Rectal smooth muscle tissue (tissue), 1 donor: ENCODE measurements around the gene GATA3.

Source experiments
- H3K27ac ChIP-seq: one replicate; pipeline ENCODE4 v1.7.0; 2013; ENCODE audit warnings: low read depth, low read length, inconsistent platforms
- H3K27me3 ChIP-seq: one replicate; pipeline ENCODE4 v1.7.0; 2013; ENCODE audit warnings: low read length; ENCODE audit not compliant: control insufficient read depth, insufficient read depth
- H3K36me3 ChIP-seq: one replicate; pipeline ENCODE4 v1.7.0; 2013; ENCODE audit warnings: low read length; ENCODE audit not compliant: control insufficient read depth, insufficient read depth
- H3K4me1 ChIP-seq: one replicate; pipeline ENCODE4 v1.7.0; 2013; ENCODE audit warnings: low read length; ENCODE audit not compliant: control insufficient read depth, insufficient read depth
- H3K4me3 ChIP-seq: one replicate; pipeline ENCODE4 v1.7.0; 2013; ENCODE audit warnings: low read length
- H3K9ac ChIP-seq: one replicate; pipeline ENCODE4 v1.7.0; 2013; ENCODE audit warnings: low read length

The GATA3 gene

GRCh38 chr10:8041992-8042720 lies 12.3 kb upstream of the GATA3 start:
- Histone ChIP-seq H3K27ac (no peak overlapping the region), H3K27me3 (peaks cover 70% of the 10 kb centered on the region), H3K4me1 (no peaks in the 10 kb centered on the region), H3K36me3 (no peaks in the 10 kb centered on the region), H3K4me3 (no peak overlapping the region), H3K9ac (no peak overlapping the region)

- H3K4me1 ChIP-seq: no peaks in the 10 kb centered on the region
- no peak overlapping the region for H3K27ac ChIP-seq
- H3K9ac ChIP-seq: no peak overlapping the region
- H3K27me3 ChIP-seq: peaks cover 70% of the 10 kb centered on the region
- no peaks in the 10 kb centered on the region for H3K36me3 ChIP-seq
- H3K4me3 ChIP-seq: no peak overlapping the region
These were observed 11.5 kb upstream of the GATA3 start for GRCh38 chr10:8042721-8043568.

GRCh38 chr10:8043569-8044306 lies 10.8 kb upstream of the GATA3 start:
- no peak overlapping the region for H3K4me3 ChIP-seq
- peaks cover 74% of the 10 kb centered on the region for H3K27me3 ChIP-seq
- H3K4me1 ChIP-seq: no peaks in the 10 kb centered on the region
- H3K27ac ChIP-seq: no peak overlapping the region
- no peak overlapping the region for H3K9ac ChIP-seq
- no peaks in the 10 kb centered on the region for H3K36me3 ChIP-seq

GRCh38 chr10:8044331-8044907 lies 10.1 kb upstream of the GATA3 start:
- Histone ChIP-seq H3K9ac (no peak overlapping the region), H3K36me3 (no peaks in the 10 kb centered on the region), H3K4me3 (peak overlapping the region; percentile 0), H3K27me3 (peaks cover 72% of the 10 kb centered on the region), H3K27ac (no peak overlapping the region), H3K4me1 (no peaks in the 10 kb centered on the region)

- Histone ChIP-seq H3K9ac (no peak overlapping the region), H3K4me3 (peak overlapping the region; percentile 0), H3K36me3 (no peaks in the 10 kb centered on the region), H3K27ac (no peak overlapping the region), H3K4me1 (no peaks in the 10 kb centered on the region), H3K27me3 (peaks cover 74% of the 10 kb centered on the region)
These were observed 9.4 kb upstream of the GATA3 start for GRCh38 chr10:8044908-8045725.

- Histone ChIP-seq H3K9ac (no peak overlapping the region), H3K36me3 (no peaks in the 10 kb centered on the region), H3K27ac (no peak overlapping the region), H3K27me3 (peaks cover 72% of the 10 kb centered on the region), H3K4me3 (no peak overlapping the region), H3K4me1 (no peaks in the 10 kb centered on the region)
These were observed 8.6 kb upstream of the GATA3 start for GRCh38 chr10:8045726-8046494.

- no peak overlapping the region for H3K4me3 ChIP-seq
- H3K27me3 ChIP-seq: peaks cover 74% of the 10 kb centered on the region
- H3K4me1 ChIP-seq: no peaks in the 10 kb centered on the region
- H3K27ac ChIP-seq: no peak overlapping the region
- no peak overlapping the region for H3K9ac ChIP-seq
- H3K36me3 ChIP-seq: no peaks in the 10 kb centered on the region
These were observed 6.8 kb upstream of the GATA3 start for GRCh38 chr10:8047452-8048280.

GRCh38 chr10:8048281-8049008 lies 6.0 kb upstream of the GATA3 start:
- Histone ChIP-seq H3K27ac (no peak overlapping the region), H3K9ac (no peak overlapping the region), H3K36me3 (no peaks in the 10 kb centered on the region), H3K4me1 (peaks cover 4% of the 10 kb centered on the region), H3K27me3 (peaks cover 76% of the 10 kb centered on the region), H3K4me3 (no peak overlapping the region)

GRCh38 chr10:8049045-8049864 lies 5.2 kb upstream of the GATA3 start:
- H3K4me1 ChIP-seq: peaks cover 4% of the 10 kb centered on the region

More at GRCh38 chr10:8049045-8049864, 5.2 kb upstream of the GATA3 start:
- Histone ChIP-seq H3K36me3 (no peaks in the 10 kb centered on the region), H3K9ac (no peak overlapping the region), H3K27ac (no peak overlapping the region), H3K4me3 (no peak overlapping the region), H3K27me3 (peaks cover 74% of the 10 kb centered on the region)
